Measurements from ENCODE around the gene FNBP1. TPM values are rescaled to one million over a fixed set of nuclear protein-coding genes. Genes with fewer than 3 reads are reported as not detected.

The FNBP1 gene
- polyA plus RNA-seq, 2 of the 4 experiments (the other 2 are of a cell fraction) = 10.6 to 15.6 TPM

GRCh38 chr9:129889122-129889940 lies 153.7 kb downstream of the FNBP1 start (continued):
- TF ChIP-seq CTCF (IDR thresholded peaks at IDR 0.05) = no peak
- TF ChIP-seq TFCP2L1 (CRISPR knock-in tag; IDR thresholded peaks at IDR 0.05) = no peak
- no peak for TF ChIP-seq ZFP36 (IDR thresholded peaks at IDR 0.05; ENCODE audit: borderline replicate concordance, partially characterized antibody)
- no peak for TF ChIP-seq EHF (CRISPR knock-in tag; IDR thresholded peaks at IDR 0.05)
- no peak for TF ChIP-seq CEBPB (IDR thresholded peaks at IDR 0.05)

- ATAC-seq (no peak), FAIRE-seq (no peak), DNase-seq (ENCODE audit: low read depth in 1 of 2, low spot score in 1 of 2) (no peak)
- Histone ChIP-seq H3K9me3 (no peaks in the 10 kb centered on the region), H3K27ac (no peak overlapping the region), H3K4me3 (no peak overlapping the region), H3K4me1 (peaks cover 24% of the 10 kb centered on the region), H3K4me2 (no peak overlapping the region)
- ChIA-PET POLR2A (interaction anchor here (0.8 kb wide), 1 partner anchor 165 kb away, joined by 4 read pairs; the partner anchor contains the start of gene GPR107), CTCF (interaction anchor here (0.6 to 1.4 kb wide), 8 partner anchors 22 to 1442 kb away, joined by 3 to 4 read pairs (median 3); no protein-coding TSS in a partner anchor)
- 91% methylated on average over 27 of the region's 29 CpGs for WGBS (ENCODE audit: missing lambda C conversion rate)
- TF ChIP-seq GATA3 (IDR thresholded peaks at IDR 0.05; ENCODE audit: borderline replicate concordance) = no peak
Observed at GRCh38 chr9:129888293-129889121, 154.5 kb downstream of the FNBP1 start.

- ChIA-PET CTCF (interaction anchor here (0.6 to 1.4 kb wide), 11 partner anchors 14 to 220 kb away, joined by 3 to 7 read pairs (median 3); no protein-coding TSS in a partner anchor), POLR2A (interaction anchor here (0.5 to 0.8 kb wide), 2 partner anchors 103 to 166 kb away, joined by 4 read pairs; partner anchors contain the start of gene GPR107)
- H3K4me2 ChIP-seq = no peak overlapping the region
- TF ChIP-seq CHD4 (IDR thresholded peaks at IDR 0.05; ENCODE audit: borderline replicate concordance) (no peak), HOXB13 (CRISPR knock-in tag; IDR thresholded peaks at IDR 0.05; ENCODE audit: low read depth) (no peak), ELK1 (IDR thresholded peaks at IDR 0.05; ENCODE audit: low read depth, low read length) (no peak), REST (IDR thresholded peaks at IDR 0.05) (no peak), ZC3H11A (IDR thresholded peaks at IDR 0.05) (no peak), RAD21 (conservative IDR thresholded peaks at IDR 0.05 in 1 of 2, IDR thresholded peaks at IDR 0.05 in 1 of 2) (no peak; a peak in 1 of 5 replicates), POLR2AphosphoS2 (conservative IDR thresholded peaks at IDR 0.05; ENCODE audit: low read length) (no peak), BCL3 (IDR thresholded peaks at IDR 0.05) (no peak), HOXA7 (CRISPR knock-in tag; IDR thresholded peaks at IDR 0.05) (no peak), CHD2 (IDR thresholded peaks at IDR 0.05; ENCODE audit: low read length, partially characterized antibody) (no peak), RCOR1 (IDR thresholded peaks at IDR 0.05; ENCODE audit: low read depth, low read length) (no peak), HMGXB4 (CRISPR knock-in tag; IDR thresholded peaks at IDR 0.05; ENCODE audit: borderline replicate concordance) (no peak), NR3C1 (IDR thresholded peaks at IDR 0.05) (no peak)
Observed at GRCh38 chr9:129887334-129888292, 155.4 kb downstream of the FNBP1 start.

More at GRCh38 chr9:129887334-129888292, 155.4 kb downstream of the FNBP1 start:
- ATAC-seq (no peak), DNase-seq (ENCODE audit: low read depth in 1 of 2, low spot score in 1 of 2) (no peak), FAIRE-seq (no peak)
- WGBS (ENCODE audit: missing lambda C conversion rate) = 81% methylated on average over 27 of the region's 27 CpGs
- Histone ChIP-seq H3K27ac (no peak overlapping the region), H3K4me1 (peaks cover 24% of the 10 kb centered on the region), H3K4me3 (no peak overlapping the region), H3K9me3 (no peaks in the 10 kb centered on the region)
